ENCODE results near the gene CDH4.

Gene CDH4

GRCh38 chr20:61948586-61949362, 696.7 kb downstream of the CDH4 start:
- no peak for DNase-seq (ENCODE audit: low spot score)

GRCh38 chr20:61949363-61949713, 697.3 kb downstream of the CDH4 start:
- DNase-seq (ENCODE audit: low spot score): no peak

DNA sequence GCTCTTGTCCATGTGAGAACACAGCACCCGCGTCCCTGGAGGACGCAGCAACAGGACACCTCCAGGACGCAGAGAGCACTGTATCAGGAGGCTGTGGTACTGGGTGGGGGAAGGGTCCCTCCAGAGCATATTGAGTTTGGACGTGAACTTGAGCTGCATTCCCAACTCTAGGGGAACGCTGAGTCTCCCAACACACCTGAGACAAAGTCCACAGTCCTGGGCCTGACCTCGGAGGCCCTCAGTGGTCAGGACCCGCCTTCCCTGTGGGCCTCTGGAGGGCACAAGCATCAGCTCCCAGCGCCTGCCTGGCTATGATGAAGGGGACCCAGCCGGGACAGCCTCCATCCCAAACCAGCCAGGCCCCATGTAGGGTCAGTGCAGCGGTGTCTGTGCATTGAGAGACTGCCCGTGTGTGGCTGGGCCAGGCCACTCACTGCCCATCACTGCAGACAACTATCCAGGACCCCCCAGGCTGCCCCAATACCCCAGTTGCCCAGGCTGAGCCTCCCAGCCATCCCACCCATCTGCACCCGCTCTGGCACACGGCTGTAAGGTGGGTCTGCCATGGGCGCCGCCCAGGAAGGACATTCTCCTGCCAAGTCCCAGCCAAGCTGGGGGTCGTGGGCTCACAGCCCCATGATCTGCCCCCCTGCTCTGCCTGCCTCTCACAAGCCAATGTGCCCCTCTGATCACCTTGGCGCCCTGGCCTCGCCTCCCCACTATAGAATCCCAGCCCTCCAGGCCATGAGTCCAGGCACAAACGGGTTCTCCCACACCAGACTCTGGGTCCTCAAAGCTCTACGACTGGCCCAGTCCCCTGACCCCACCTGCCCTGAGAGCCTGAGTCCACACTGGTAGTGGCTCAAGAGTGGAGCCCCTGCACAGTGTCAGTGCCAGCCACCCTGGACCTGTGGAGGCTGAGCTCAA, 697.9 kb downstream of the CDH4 start:
- no peak for DNase-seq (ENCODE audit: low spot score)

DNA sequence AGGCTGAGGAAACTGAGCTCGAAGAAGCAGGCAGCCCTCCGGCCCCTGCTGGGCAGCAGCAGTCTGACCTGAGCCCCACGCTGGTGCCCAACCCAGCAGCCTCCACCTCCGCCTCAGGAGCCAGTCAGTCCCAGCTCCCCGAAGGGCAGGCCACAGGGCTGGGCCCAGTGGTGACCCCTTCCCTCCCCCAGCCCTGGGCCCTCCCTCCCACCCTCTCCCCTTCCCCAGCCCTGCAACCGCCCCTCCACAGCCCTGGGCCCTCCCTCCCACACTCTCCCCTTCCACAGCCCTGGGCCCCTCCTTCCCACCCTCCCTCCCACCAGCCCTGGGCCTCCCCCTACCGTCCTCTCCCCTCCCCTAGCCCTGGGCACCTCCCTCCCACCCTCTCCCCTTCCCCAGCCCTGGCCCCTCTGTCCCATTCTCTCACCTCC, 698.6 kb downstream of the CDH4 start:
- DNase-seq (ENCODE audit: low spot score): no peak

GRCh38 chr20:61951695-61952533, 699.9 kb downstream of the CDH4 start:
- peak; percentile 69 for DNase-seq (ENCODE audit: low spot score)

DNA sequence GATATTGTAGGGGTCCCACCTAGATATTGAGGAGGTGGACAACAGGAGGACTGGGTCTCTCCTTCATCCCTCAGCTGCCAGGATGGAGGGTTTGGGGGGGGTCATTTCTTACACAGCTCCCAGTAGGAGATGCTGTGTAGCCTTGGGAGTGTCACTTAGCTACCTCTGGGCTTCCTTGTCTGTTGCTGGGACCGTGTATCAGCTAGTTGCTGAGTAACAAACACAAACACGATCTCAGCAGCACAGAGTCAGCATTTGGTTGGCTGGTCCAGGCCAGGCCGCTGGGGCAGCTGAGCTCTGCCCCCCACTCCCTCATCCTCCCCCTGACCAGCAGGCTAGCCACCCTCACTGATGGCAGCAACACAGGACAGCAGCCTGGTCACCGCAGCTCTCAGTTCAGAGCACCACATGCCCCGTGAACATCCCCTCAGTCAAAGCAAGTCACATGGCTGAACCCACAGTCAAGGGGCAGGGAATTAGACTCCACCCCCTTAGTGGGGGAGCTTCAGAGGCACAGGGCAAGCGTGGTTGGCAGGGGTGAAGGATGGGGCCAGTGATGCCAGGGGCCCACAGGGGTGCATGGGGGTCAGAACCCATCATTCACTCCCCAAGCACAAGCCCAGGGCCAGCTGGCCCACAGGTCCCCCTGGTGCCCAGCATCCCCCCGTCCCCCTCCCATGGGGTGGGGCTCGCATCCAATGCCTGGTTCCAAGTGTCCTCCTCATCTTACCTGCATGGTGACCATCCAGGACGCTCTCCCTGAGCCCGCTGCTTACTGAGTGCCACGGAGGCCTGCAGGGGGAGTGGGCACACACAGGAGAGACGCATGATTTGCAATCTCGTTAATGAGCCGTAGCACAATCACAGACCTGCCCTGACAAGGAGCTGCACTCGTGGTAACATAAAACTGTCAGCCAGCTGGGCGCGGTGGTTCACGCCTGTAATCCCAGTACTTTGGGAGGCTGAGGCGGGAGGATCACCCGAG, 701.3 kb downstream of the CDH4 start:
- peak; percentile 48 for DNase-seq (ENCODE audit: low spot score)

- DNase-seq (ENCODE audit: low spot score): peak; percentile 37
Observed at GRCh38 chr20:61954276-61955021, 702.4 kb downstream of the CDH4 start.

- no peak for DNase-seq (ENCODE audit: low spot score)
Observed at GRCh38 chr20:61955668-61956395, 703.8 kb downstream of the CDH4 start.

- DNase-seq (ENCODE audit: low spot score): no peak
Observed at GRCh38 chr20:61956396-61957342, 704.6 kb downstream of the CDH4 start.

GRCh38 chr20:61957961-61958715, 706.1 kb downstream of the CDH4 start:
- DNase-seq (ENCODE audit: low spot score): no peak

GRCh38 chr20:61958773-61959700, 707.0 kb downstream of the CDH4 start:
- no peak for DNase-seq (ENCODE audit: low spot score)

- no peak for DNase-seq (ENCODE audit: low spot score)
Observed at GRCh38 chr20:61960836-61961235, 708.8 kb downstream of the CDH4 start.

DNA sequence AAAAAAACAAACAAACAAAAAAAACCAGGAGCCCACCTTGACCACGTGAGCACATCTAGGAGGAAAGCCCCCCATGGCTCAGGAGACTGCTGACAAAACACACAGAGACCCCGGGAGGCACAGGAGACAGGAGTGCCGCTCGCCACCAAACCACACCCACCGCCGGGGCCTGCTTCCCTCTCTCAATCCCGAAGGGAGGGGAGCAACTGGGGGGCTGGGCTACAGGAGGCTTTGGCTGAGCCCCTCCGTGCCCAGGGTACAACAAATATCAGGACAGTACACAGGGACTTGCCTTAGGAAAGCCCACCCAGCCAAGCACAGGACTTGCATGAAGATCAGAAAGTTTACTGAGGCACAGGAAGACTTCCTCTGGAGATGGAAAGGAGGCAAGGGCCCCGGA, 711.1 kb downstream of the CDH4 start:
- no peak for DNase-seq (ENCODE audit: low spot score)

- no peak for DNase-seq (ENCODE audit: low spot score)
Observed at GRCh38 chr20:61963885-61964674, 712.0 kb downstream of the CDH4 start.

All from left forelimb (tissue), 1 donor.